HTR-8/SVneo (cell line): ENCODE measurements around the gene TBCA.

Source experiments
- DNase-seq: peaks from one replicate; pipeline ENCODE4 v3.0.0; 2011; ENCODE audit warnings: low spot score, mixed read lengths; ENCODE audit not compliant: insufficient read length
- FAIRE-seq: peaks from 2 replicates; lab custom pipeline; 2011; peaks lifted over from hg19 to GRCh38; lab: Jason Lieb, UNC

The TBCA gene

DNA sequence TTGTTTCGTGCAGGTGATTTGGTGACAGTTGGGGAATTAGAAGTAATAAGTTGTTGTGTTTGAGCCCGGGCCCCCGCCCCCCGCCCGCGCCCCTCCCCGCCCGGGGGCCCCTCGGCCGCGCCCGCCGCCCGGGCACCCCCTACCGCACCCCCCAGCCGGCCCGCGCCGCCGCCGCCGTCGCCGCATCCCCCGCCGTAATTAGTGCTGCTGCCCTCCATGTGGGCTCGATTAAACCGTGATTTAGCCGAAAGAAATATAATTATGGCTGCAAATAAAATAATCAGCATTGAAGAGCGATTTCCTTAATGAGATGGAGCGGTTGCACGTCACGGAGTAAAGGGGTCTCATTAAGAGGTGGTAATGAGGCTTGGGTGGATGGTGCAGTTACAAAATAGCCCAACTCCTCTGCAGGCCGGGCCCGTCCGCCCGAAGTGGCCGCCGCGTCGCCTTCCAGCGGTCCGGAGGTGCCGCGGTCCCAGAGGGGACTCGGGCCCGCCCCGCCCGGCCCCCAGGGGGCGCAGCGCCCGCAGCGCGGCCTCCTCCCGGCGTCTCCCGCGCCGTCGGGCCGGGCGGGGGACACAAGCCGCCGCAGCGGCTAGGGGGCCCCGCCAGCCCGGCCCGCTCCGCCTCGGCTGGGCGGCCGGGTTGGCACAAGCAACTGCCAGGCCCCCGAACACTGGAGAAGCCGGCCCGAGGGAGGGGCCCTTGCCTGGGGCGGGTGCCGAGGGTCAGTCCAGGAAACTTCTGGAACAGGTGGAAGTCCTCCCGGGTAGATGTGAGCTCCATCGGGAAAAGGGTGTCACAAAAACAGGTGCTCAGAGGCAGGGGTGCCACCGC is 130.8 kb downstream of the TBCA start:
- no peak for FAIRE-seq
- no peak for DNase-seq

DNA sequence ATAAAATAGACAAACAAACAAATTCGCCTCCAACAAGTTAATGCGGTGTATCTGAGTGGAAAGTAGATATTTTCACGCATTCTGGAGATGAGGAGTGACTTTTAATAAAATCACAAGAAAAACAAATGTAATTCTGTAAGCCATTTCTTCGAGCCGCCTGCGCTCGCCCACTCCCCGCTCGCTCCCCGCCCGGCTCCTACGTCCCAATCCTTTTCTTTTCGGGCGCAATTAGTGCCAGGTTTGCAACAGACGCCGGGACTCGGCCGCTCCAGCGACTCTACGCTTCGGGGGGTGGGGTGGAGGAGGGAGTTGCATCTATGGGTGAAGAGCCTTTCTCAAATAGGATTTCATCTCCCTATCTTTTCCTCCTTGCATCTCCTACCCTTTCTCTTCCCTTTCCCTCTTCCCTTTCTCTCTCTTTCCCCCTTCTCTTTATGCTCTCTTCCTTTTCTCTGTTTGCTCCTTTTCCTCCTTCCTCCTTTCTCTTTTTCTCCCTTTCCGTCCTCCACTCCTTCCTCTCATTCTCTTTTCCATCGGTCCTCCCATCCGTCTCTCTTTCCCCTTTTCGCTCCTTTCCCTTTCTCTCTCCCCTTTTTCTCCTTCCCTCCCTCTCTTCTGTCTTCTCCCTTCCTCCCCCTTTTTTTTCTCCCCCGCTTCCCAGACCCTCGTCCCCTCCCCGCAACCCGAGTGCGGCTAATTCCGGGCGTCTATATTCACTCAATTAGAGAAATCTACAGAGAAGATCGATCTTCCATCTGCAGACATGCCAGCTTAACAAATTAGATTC is 131.6 kb downstream of the TBCA start:
- no peak for DNase-seq

GRCh38 chr5:77643654-77644370 is 132.3 kb downstream of the TBCA start:
- FAIRE-seq (no peak), DNase-seq (no peak)

More for the DNA sequence above, 131.6 kb downstream of the TBCA start:
- no peak for FAIRE-seq

DNA sequence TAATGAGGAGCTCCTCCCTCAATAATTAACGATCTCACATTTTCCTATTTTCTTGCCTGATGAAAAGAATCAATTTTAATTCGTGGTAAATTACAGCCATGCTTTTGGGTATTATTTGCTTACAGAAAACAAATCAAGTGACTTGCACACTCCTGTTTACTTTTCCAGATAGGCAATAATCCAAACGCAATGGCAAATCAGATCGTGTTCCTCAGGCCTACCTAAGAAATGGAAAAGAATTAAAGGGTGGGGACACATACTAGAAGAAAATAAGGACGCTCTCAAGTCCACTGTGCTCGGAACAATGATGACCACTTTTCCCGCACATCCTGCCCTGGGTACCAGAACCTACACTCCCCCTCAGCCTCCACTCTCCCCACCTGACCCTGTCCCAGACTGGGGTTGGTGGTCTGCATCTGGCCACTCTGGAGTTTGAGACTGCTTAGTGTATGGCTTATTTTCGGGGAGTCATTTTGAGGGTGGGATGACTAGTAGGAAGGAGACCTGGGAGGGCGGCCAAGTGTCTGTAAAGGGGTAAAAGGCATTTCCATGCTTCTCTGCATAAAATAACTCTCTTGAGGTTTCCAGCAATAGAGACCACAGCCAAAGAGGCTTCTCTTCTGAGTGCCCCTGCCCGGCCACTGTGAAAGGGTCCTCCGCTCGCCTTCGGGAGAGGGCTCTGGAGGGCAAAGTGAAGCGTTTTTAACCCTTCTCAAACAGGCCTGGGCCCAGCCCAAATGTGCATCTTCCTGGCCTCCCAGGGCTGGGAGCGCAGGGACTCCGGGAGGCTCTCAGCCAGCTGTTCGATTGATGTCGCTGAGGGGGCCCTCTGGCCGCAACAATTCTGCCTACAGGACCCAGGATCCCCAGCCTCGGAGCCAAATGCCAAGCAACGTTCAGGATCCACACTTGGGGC is 133.1 kb downstream of the TBCA start:
- no peak for FAIRE-seq
- no peak for DNase-seq

DNA sequence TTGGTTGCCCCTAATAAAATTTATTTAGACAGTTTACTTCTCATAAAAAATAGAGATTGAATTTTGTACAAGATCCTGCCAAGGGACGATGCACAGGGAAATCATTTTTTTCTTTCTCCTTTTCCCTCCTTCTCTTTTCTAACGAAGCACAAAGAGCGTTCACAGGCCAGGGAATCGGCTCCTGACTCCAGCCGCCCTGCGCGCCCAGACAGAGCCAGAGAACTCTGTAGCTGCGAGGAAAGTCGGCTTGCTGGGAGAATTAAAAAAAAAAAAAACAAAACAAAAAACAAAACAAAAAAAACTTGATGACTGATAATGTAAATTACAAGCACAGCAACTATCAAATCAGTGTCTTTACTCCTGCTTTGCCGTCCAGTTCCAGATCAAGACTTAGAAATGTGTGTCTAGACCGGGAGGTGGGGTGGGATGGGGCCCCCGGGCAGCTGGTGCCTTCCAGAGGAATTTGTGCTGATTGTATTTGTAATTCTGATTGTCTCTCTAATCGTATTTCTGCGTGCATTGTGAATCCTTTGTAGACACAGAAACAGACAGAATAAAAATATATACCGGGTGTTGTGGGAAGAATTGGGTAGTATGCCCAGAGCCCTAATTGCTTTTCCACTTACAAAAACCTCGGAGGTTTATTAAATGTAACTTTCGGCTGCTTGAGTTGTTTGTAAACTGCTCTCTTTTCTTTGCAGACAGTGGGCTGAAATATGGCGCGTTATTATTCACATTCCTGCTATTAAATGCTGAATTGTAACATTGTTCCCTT is 134.0 kb downstream of the TBCA start:
- DNase-seq, result no peak
- FAIRE-seq, result no peak

- no peak for FAIRE-seq
- no peak for DNase-seq
Observed at GRCh38 chr5:77641397-77641943, 134.7 kb downstream of the TBCA start.
